Spleen (tissue), 7 donors: Measurements from ENCODE around the gene CD164L2.

ENCODE experiments used
- CTCF ChIP-seq, 11 experiments: fragments of 200-600 bp in 7 of 11; fragments of 450-650 bp in 4 of 11; sonication (generic) in 4 of 11; IDR thresholded peaks in 8 of 11; conservative IDR thresholded peaks in 3 of 11; 1 replicate in 7 of 11; 2 replicates in 4 of 11; pipeline versions ENCODE4 v1.4.0 to v1.8.0; 2016 to 2021; ENCODE audit warnings: antibody characterized with exemption in 11 of 11, inconsistent platforms in 4 of 11, mild to moderate bottlenecking in 1 of 11
- POLR2A ChIP-seq, 3 donors: fragments of 450-650 bp; IDR thresholded peaks; one replicate each; pipeline ENCODE4 v1.5.1; 2017; ENCODE audit warnings: antibody characterized with exemption in 3 of 3, mild to moderate bottlenecking in 1 of 3
- POLR2AphosphoS5 ChIP-seq, 3 donors: sonication (generic); formaldehyde crosslinking; IDR thresholded peaks; one replicate each; pipeline ENCODE4 v1.5.1; 2017; ENCODE audit warnings: antibody characterized with exemption in 3 of 3
- donor health status: DM: no; HTN: no; CAD: no; lungs with moderate emphysema.
- donor health status: DM: no; HTN: no; CAD: no.
- donor health status: DM: no; HTN: no; CAD: no.

DNA sequence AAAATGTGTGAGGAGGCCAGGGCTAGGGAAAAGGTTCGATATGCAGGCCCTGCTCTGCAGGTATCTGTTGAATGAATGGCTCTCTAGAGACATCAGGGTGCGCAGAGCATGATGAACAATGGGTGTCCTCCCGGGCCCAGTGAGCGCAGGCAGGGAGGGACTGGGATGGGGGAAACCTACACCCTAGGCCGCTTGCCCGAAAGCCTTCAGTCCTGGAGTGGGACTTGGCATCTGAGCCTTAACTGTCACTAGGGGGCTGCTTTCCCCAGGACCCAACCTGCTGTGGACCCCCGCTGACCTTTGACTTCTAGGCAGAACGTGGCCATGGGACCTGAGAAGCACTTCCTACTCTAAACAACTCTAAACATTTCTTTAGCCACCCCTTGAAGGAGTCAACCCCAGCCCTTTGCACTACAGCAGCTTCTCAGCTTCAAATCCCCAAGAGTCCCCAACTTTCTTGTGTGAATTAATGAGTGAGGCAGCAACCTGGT lies 15.9 kb downstream of the CD164L2 start:
- TF ChIP-seq CTCF (IDR thresholded peaks at IDR 0.05 in 8 of 11, conservative IDR thresholded peaks at IDR 0.05 in 3 of 11) (no peak), POLR2A (IDR thresholded peaks at IDR 0.05) (no peak), POLR2AphosphoS5 (IDR thresholded peaks at IDR 0.05) (no peak)
